ENCODE results near the gene CARD10.

Gene CARD10

GRCh38 chr22:37461961-37462360, 57.3 kb downstream of the CARD10 start:
- Histone ChIP-seq H3K4me3 (ENCODE audit: low read length) (no peak overlapping the region), H3K4me1 (ENCODE audit: control insufficient read depth, low read depth, low read length) (no peaks in the 10 kb centered on the region), H3K27me3 (ENCODE audit: control insufficient read depth, insufficient read depth, low read length) (no peaks in the 10 kb centered on the region), H3K36me3 (ENCODE audit: control insufficient read depth, low read depth, low read length) (no peaks in the 10 kb centered on the region), H3K9ac (ENCODE audit: low read length) (no peak overlapping the region), H3K27ac (ENCODE audit: low read length) (no peak overlapping the region), H3K9me3 (ENCODE audit: control insufficient read depth, low read depth, low read length) (no peaks in the 10 kb centered on the region)

GRCh38 chr22:37460684-37461083, 58.5 kb downstream of the CARD10 start:
- H3K9me3 ChIP-seq (ENCODE audit: control insufficient read depth, low read depth, low read length) = no peaks in the 10 kb centered on the region
- H3K9ac ChIP-seq (ENCODE audit: low read length) = no peak overlapping the region
- no peaks in the 10 kb centered on the region for H3K36me3 ChIP-seq (ENCODE audit: control insufficient read depth, low read depth, low read length)
- H3K27ac ChIP-seq (ENCODE audit: low read length) = no peak overlapping the region
- no peaks in the 10 kb centered on the region for H3K4me1 ChIP-seq (ENCODE audit: control insufficient read depth, low read depth, low read length)
- no peaks in the 10 kb centered on the region for H3K27me3 ChIP-seq (ENCODE audit: control insufficient read depth, insufficient read depth, low read length)
- H3K4me3 ChIP-seq (ENCODE audit: low read length) = no peak overlapping the region

- H3K36me3 ChIP-seq (ENCODE audit: control insufficient read depth, low read depth, low read length) = no peaks in the 10 kb centered on the region
- H3K4me3 ChIP-seq (ENCODE audit: low read length) = no peak overlapping the region
- H3K9me3 ChIP-seq (ENCODE audit: control insufficient read depth, low read depth, low read length) = no peaks in the 10 kb centered on the region
Measured at GRCh38 chr22:37459206-37459605, 60.0 kb downstream of the CARD10 start.

GRCh38 chr22:37457093-37457893, 61.9 kb downstream of the CARD10 start:
- no peaks in the 10 kb centered on the region for H3K36me3 ChIP-seq (ENCODE audit: control insufficient read depth, low read depth, low read length)

More at GRCh38 chr22:37459206-37459605, 60.0 kb downstream of the CARD10 start:
- Histone ChIP-seq H3K27ac (ENCODE audit: low read length) (no peak overlapping the region), H3K4me1 (ENCODE audit: control insufficient read depth, low read depth, low read length) (no peaks in the 10 kb centered on the region), H3K9ac (ENCODE audit: low read length) (no peak overlapping the region), H3K27me3 (ENCODE audit: control insufficient read depth, insufficient read depth, low read length) (no peaks in the 10 kb centered on the region)

GRCh38 chr22:37456346-37456745, 62.9 kb downstream of the CARD10 start:
- H3K27ac ChIP-seq (ENCODE audit: low read length) = no peak overlapping the region
- no peaks in the 10 kb centered on the region for H3K9me3 ChIP-seq (ENCODE audit: control insufficient read depth, low read depth, low read length)
- H3K4me3 ChIP-seq (ENCODE audit: low read length) = no peak overlapping the region
- no peak overlapping the region for H3K9ac ChIP-seq (ENCODE audit: low read length)
- H3K4me1 ChIP-seq (ENCODE audit: control insufficient read depth, low read depth, low read length) = no peaks in the 10 kb centered on the region
- H3K36me3 ChIP-seq (ENCODE audit: control insufficient read depth, low read depth, low read length) = no peaks in the 10 kb centered on the region
- no peaks in the 10 kb centered on the region for H3K27me3 ChIP-seq (ENCODE audit: control insufficient read depth, insufficient read depth, low read length)

More at GRCh38 chr22:37457093-37457893, 61.9 kb downstream of the CARD10 start:
- Histone ChIP-seq H3K27ac (ENCODE audit: low read length) (no peak overlapping the region), H3K9ac (ENCODE audit: low read length) (no peak overlapping the region), H3K9me3 (ENCODE audit: control insufficient read depth, low read depth, low read length) (no peaks in the 10 kb centered on the region), H3K4me3 (ENCODE audit: low read length) (no peak overlapping the region), H3K4me1 (ENCODE audit: control insufficient read depth, low read depth, low read length) (no peaks in the 10 kb centered on the region), H3K27me3 (ENCODE audit: control insufficient read depth, insufficient read depth, low read length) (no peaks in the 10 kb centered on the region)

GRCh38 chr22:37455896-37456295, 63.3 kb downstream of the CARD10 start:
- H3K9me3 ChIP-seq (ENCODE audit: control insufficient read depth, low read depth, low read length) = no peaks in the 10 kb centered on the region
- no peaks in the 10 kb centered on the region for H3K4me1 ChIP-seq (ENCODE audit: control insufficient read depth, low read depth, low read length)
- no peak overlapping the region for H3K9ac ChIP-seq (ENCODE audit: low read length)
- no peak overlapping the region for H3K4me3 ChIP-seq (ENCODE audit: low read length)
- H3K36me3 ChIP-seq (ENCODE audit: control insufficient read depth, low read depth, low read length) = no peaks in the 10 kb centered on the region
- H3K27ac ChIP-seq (ENCODE audit: low read length) = no peak overlapping the region
- no peaks in the 10 kb centered on the region for H3K27me3 ChIP-seq (ENCODE audit: control insufficient read depth, insufficient read depth, low read length)

- Histone ChIP-seq H3K27ac (ENCODE audit: low read length) (no peak overlapping the region), H3K4me1 (ENCODE audit: control insufficient read depth, low read depth, low read length) (no peaks in the 10 kb centered on the region), H3K9ac (ENCODE audit: low read length) (no peak overlapping the region), H3K4me3 (ENCODE audit: low read length) (no peak overlapping the region), H3K9me3 (ENCODE audit: control insufficient read depth, low read depth, low read length) (no peaks in the 10 kb centered on the region), H3K27me3 (ENCODE audit: control insufficient read depth, insufficient read depth, low read length) (no peaks in the 10 kb centered on the region), H3K36me3 (ENCODE audit: control insufficient read depth, low read depth, low read length) (no peaks in the 10 kb centered on the region)
Measured at GRCh38 chr22:37454857-37455686, 64.1 kb downstream of the CARD10 start.

- H3K27me3 ChIP-seq (ENCODE audit: control insufficient read depth, insufficient read depth, low read length) = no peaks in the 10 kb centered on the region
- H3K9me3 ChIP-seq (ENCODE audit: control insufficient read depth, low read depth, low read length) = no peaks in the 10 kb centered on the region
- no peaks in the 10 kb centered on the region for H3K36me3 ChIP-seq (ENCODE audit: control insufficient read depth, low read depth, low read length)
- no peak overlapping the region for H3K9ac ChIP-seq (ENCODE audit: low read length)
- no peak overlapping the region for H3K4me3 ChIP-seq (ENCODE audit: low read length)
- H3K27ac ChIP-seq (ENCODE audit: low read length) = no peak overlapping the region
- H3K4me1 ChIP-seq (ENCODE audit: control insufficient read depth, low read depth, low read length) = no peaks in the 10 kb centered on the region
Measured at GRCh38 chr22:37453696-37454095, 65.5 kb downstream of the CARD10 start.

GRCh38 chr22:37451218-37451617, 68.0 kb downstream of the CARD10 start:
- no peaks in the 10 kb centered on the region for H3K4me1 ChIP-seq (ENCODE audit: control insufficient read depth, low read depth, low read length)
- H3K27ac ChIP-seq (ENCODE audit: low read length) = no peak overlapping the region
- H3K9ac ChIP-seq (ENCODE audit: low read length) = no peak overlapping the region
- no peaks in the 10 kb centered on the region for H3K27me3 ChIP-seq (ENCODE audit: control insufficient read depth, insufficient read depth, low read length)
- no peaks in the 10 kb centered on the region for H3K9me3 ChIP-seq (ENCODE audit: control insufficient read depth, low read depth, low read length)
- no peak overlapping the region for H3K4me3 ChIP-seq (ENCODE audit: low read length)
- H3K36me3 ChIP-seq (ENCODE audit: control insufficient read depth, low read depth, low read length) = no peaks in the 10 kb centered on the region

GRCh38 chr22:37449331-37450001, 69.7 kb downstream of the CARD10 start:
- no peak overlapping the region for H3K9ac ChIP-seq (ENCODE audit: low read length)
- no peaks in the 10 kb centered on the region for H3K27me3 ChIP-seq (ENCODE audit: control insufficient read depth, insufficient read depth, low read length)
- H3K27ac ChIP-seq (ENCODE audit: low read length) = no peak overlapping the region
- no peak overlapping the region for H3K4me3 ChIP-seq (ENCODE audit: low read length)
- no peaks in the 10 kb centered on the region for H3K36me3 ChIP-seq (ENCODE audit: control insufficient read depth, low read depth, low read length)
- no peaks in the 10 kb centered on the region for H3K4me1 ChIP-seq (ENCODE audit: control insufficient read depth, low read depth, low read length)
- H3K9me3 ChIP-seq (ENCODE audit: control insufficient read depth, low read depth, low read length) = no peaks in the 10 kb centered on the region

GRCh38 chr22:37448516-37449127, 70.6 kb downstream of the CARD10 start:
- no peaks in the 10 kb centered on the region for H3K27me3 ChIP-seq (ENCODE audit: control insufficient read depth, insufficient read depth, low read length)
- no peaks in the 10 kb centered on the region for H3K36me3 ChIP-seq (ENCODE audit: control insufficient read depth, low read depth, low read length)
- H3K4me3 ChIP-seq (ENCODE audit: low read length) = no peak overlapping the region
- no peaks in the 10 kb centered on the region for H3K4me1 ChIP-seq (ENCODE audit: control insufficient read depth, low read depth, low read length)
- H3K9ac ChIP-seq (ENCODE audit: low read length) = no peak overlapping the region
- H3K27ac ChIP-seq (ENCODE audit: low read length) = no peak overlapping the region
- no peaks in the 10 kb centered on the region for H3K9me3 ChIP-seq (ENCODE audit: control insufficient read depth, low read depth, low read length)

All from iPS-18a (cell line).